Upper lobe of left lung (tissue), 4 donors: ENCODE results near the gene C2orf49.

Source experiments
- EP300 ChIP-seq, 4 donors: sonication (generic); formaldehyde crosslinking; IDR thresholded peaks; one replicate each; pipeline ENCODE4 v1.5.1; 2017; ENCODE audit warnings: antibody characterized with exemption in 4 of 4, control low read depth in 2 of 4
- POLR2A ChIP-seq, 4 donors: fragments of 450-650 bp; IDR thresholded peaks; one replicate each; pipeline ENCODE4 v1.5.1; 2016 to 2017; ENCODE audit warnings: antibody characterized with exemption in 4 of 4, mild to moderate bottlenecking in 2 of 4
- TF ChIP-seq, protein P1 (sequence below), 6 experiments: fragments of 450-650 bp in 4 of 6; fragments of 200-600 bp in 2 of 6; sonication (generic) in 2 of 6; IDR thresholded peaks; one replicate each; pipeline ENCODE4 v1.5.1; 2016 to 2019; ENCODE audit warnings: antibody characterized with exemption in 6 of 6

GRCh38 chr2:105384861-105385260 lies 47.5 kb downstream of the C2orf49 start:
- TF ChIP-seq POLR2A (IDR thresholded peaks at IDR 0.05) (no peak), EP300 (IDR thresholded peaks at IDR 0.05) (no peak)
- TF ChIP-seq, protein P1, sequence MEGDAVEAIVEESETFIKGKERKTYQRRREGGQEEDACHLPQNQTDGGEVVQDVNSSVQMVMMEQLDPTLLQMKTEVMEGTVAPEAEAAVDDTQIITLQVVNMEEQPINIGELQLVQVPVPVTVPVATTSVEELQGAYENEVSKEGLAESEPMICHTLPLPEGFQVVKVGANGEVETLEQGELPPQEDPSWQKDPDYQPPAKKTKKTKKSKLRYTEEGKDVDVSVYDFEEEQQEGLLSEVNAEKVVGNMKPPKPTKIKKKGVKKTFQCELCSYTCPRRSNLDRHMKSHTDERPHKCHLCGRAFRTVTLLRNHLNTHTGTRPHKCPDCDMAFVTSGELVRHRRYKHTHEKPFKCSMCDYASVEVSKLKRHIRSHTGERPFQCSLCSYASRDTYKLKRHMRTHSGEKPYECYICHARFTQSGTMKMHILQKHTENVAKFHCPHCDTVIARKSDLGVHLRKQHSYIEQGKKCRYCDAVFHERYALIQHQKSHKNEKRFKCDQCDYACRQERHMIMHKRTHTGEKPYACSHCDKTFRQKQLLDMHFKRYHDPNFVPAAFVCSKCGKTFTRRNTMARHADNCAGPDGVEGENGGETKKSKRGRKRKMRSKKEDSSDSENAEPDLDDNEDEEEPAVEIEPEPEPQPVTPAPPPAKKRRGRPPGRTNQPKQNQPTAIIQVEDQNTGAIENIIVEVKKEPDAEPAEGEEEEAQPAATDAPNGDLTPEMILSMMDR (IDR thresholded peaks at IDR 0.05) = no peak
